Mucosa of rectum (tissue), 2 donors: ENCODE results near the gene DHFR2.

Experiments used
- H3K27ac ChIP-seq, 2 donors: one replicate each; pipeline ENCODE4 v1.7.0; 2013; ENCODE audit warnings: inconsistent platforms in 2 of 2, low read depth in 2 of 2, low read length in 2 of 2
- H3K27me3 ChIP-seq, 2 donors: one replicate each; pipeline ENCODE4 v1.7.0; 2013; ENCODE audit warnings: low read length in 2 of 2; ENCODE audit not compliant: control insufficient read depth in 2 of 2, insufficient read depth in 2 of 2
- H3K36me3 ChIP-seq, 2 donors: one replicate each; pipeline ENCODE4 v1.7.0; 2013; ENCODE audit warnings: low read length in 2 of 2; ENCODE audit not compliant: control insufficient read depth in 2 of 2, insufficient read depth in 2 of 2
- H3K4me1 ChIP-seq, 2 donors: one replicate each; pipeline ENCODE4 v1.7.0; 2013; ENCODE audit warnings: low read length in 2 of 2, mild to moderate bottlenecking in 1 of 2; ENCODE audit not compliant: control insufficient read depth in 2 of 2, insufficient read depth in 2 of 2
- H3K4me3 ChIP-seq, 2 donors: one replicate each; pipeline ENCODE4 v1.7.0; 2013; ENCODE audit warnings: low read length in 2 of 2
- H3K9ac ChIP-seq, 2 donors: one replicate each; pipeline ENCODE4 v1.7.0; 2013; ENCODE audit warnings: low read length in 2 of 2, low read depth in 1 of 2, mild to moderate bottlenecking in 1 of 2
- H3K9me3 ChIP-seq, 2 donors: one replicate each; pipeline ENCODE4 v1.7.0; 2013; ENCODE audit warnings: low read length in 2 of 2; ENCODE audit not compliant: control insufficient read depth in 2 of 2
- donor health status: healthy.
- donor health status: Normal muscosa, but diverticular disease.

Gene DHFR2

DNA sequence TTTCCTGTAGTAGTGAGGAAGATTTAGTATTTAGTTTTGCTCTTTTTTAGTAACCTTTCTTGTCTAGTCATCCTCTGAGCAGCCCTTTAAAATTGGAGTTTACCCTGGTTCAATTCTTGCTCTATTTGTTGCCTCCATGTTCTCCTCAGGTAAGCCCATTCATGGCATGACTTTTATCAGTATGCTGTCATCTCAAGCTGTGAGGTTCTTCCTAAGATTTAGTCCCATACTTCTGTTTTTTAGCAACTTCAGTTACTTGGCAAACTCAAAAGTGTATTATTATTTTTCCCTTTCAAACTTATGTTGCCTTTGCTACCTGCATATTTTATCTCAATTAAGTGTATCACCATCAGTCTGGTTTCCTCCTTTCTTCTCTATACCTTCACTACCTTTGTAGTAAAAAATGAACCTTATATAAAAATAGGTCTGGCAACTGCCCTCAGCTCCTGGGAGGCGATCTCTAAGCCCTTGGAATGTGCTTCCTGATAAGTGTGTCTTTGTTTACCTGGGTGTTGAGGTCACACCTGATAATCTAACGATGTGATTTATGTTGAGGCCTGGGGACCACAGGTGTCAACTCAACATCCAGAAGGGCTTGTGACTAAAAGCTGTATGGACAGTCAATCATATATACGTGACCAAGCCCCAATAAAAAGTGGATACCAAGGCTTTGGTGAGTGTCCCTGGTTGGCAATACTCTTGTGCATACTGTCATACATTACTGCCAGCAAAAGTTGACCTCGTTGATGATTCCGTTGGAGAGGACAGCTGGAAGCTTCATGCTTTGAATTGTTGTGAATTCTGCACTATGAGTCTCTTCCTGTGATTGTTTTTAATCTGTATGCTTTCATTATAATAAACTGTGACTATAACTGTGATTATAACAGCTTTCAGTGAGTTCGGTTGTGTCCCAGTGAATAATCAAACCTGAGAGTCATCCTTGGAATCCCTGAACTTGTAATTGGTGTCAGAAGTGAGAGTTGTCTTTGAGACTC lies 4.1 kb upstream of the DHFR2 start:
- Histone ChIP-seq H3K27ac (no peak overlapping the region), H3K4me3 (no peak overlapping the region)

DNA sequence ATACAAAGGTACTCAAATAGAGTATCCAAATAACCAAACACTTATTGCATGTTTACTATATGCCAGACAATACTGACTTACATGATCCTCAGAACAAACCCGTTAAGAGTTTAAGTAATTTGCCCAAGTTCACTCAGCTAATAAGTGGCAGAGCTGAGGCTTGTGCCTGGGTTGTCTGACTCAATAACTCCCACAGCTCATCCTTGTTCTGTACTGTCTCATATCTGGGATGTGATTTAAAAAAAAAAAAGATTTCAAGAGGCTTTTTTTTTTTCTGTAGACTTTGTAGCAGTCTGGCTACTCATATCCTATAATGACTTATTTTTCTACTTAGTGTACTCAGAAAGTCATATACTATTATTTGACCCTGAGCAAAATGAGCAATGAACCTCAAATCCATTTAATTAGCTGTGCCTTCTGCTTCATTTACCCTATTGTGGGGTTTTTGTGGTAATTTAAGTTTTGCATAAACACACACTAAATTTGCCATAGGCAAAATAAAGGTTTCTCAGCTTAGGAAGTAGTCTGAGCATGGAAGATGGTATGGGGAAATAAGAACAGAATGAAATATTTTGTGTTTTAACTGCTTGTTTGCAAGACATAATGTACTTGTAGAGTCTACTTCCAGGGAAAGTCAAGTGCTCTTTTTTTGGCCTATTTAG lies 3.2 kb upstream of the DHFR2 start:
- Histone ChIP-seq H3K4me1 (peaks cover 11 to 25% of the 10 kb centered on the region in 2 donors), H3K36me3 (peaks cover 14 to 22% of the 10 kb centered on the region in 2 donors), H3K9me3 (no peaks in the 10 kb centered on the region), H3K27ac (no peak overlapping the region), H3K4me3 (no peak overlapping the region), H3K9ac (no peak overlapping the region), H3K27me3 (no peaks in the 10 kb centered on the region)

More for the DNA sequence above, 4.1 kb upstream of the DHFR2 start:
- H3K9me3 ChIP-seq = no peaks in the 10 kb centered on the region
- no peak overlapping the region for H3K9ac ChIP-seq
- no peaks in the 10 kb centered on the region for H3K27me3 ChIP-seq
- peaks cover 10 to 25% of the 10 kb centered on the region in 2 donors for H3K4me1 ChIP-seq
- H3K36me3 ChIP-seq = peaks cover 19 to 24% of the 10 kb centered on the region in 2 donors

DNA sequence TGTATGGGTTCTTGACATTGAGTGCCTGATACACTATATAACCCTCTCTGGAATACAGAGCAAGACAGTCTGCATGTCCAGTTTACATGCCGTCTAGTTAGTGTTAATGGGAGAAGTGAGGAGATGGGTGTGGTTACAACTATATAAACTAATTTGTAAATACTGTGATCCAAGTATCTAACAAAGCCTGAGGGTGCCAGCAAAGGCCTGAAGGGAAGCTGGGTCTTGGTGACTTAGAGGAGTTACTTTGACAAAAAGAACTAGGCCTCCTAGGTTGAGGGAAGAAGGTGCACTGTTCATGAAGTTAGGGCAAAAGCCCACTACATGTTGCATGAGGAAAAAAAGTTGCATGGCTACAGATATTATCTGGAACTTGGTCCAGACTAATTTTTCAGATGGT lies 2.4 kb upstream of the DHFR2 start:
- H3K36me3 ChIP-seq = peaks cover 11 to 22% of the 10 kb centered on the region in 2 donors
- H3K27me3 ChIP-seq = no peaks in the 10 kb centered on the region
- H3K9ac ChIP-seq = no peak overlapping the region
- no peaks in the 10 kb centered on the region for H3K9me3 ChIP-seq
- H3K27ac ChIP-seq = no peak overlapping the region
- peaks cover 11 to 25% of the 10 kb centered on the region in 2 donors for H3K4me1 ChIP-seq
- no peak overlapping the region for H3K4me3 ChIP-seq

DNA sequence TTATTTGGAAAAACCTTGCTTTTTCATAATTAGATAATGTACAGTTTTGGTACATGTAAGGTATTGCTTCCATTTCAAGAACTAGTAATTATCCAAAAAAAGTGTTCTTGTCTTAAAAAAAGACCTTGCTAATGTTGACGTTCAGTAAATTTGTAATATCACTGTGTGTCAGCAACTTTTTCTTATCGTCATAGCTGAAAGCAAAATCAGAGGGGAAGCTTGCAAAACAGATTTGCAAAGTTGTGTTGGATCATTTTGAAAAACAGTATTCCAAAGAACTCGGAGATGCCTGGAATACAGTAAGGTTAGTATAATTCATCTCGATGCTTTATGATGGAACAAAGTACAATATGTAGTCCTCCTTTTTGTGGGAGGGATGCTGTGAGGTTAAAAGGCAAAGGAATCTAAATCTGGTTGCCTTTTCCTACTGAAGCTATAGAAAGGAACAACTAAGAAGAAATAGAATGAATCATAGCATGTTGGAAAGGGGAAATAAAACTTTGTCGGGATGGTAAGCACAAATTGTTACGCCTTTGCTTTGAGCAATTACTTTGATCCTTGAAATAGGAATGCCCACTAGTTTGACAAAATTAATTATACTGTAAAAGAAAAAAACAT lies 1.6 kb upstream of the DHFR2 start:
- Histone ChIP-seq H3K27ac (peak overlapping the region in 1 of 2 donors; percentile 2), H3K4me3 (peak overlapping the region; percentile 85 to 96), H3K36me3 (peaks cover 11 to 25% of the 10 kb centered on the region in 2 donors), H3K27me3 (no peaks in the 10 kb centered on the region), H3K4me1 (peaks cover 11 to 25% of the 10 kb centered on the region in 2 donors), H3K9ac (no peak overlapping the region), H3K9me3 (no peaks in the 10 kb centered on the region)

DNA sequence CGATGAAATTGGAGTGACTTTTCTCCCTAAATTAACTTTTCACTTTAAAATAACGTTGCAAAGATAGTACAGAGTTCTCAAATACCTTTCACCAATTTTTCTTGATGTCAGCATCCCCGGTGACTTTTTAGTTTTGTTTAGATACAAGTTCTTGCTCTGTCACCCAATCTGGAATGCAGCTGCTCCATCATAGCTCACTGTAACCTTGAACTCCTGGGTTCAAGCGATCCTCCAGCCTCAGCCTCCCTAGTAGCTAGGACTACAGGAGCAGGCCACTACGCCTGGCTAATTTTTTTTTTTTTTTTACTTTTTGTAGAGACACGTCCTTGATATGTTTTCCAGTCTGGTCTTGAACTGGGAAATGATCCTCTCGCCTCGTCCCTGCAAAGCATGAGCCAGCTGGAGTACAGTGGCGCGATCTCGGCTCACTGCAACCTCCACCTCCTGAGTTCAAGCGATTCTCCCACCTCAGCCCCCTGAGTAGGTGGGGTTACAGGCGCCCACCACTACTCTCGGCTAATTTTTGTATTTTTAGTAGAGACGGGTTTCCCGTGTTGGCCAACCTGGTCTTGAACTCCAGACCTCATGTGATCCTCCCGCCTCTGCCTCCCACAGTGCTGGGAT lies 892 bp upstream of the DHFR2 start:
- Histone ChIP-seq H3K27me3 (no peaks in the 10 kb centered on the region), H3K27ac (peak overlapping the region; percentile 90 to 95), H3K4me3 (peak overlapping the region; percentile 85 to 96), H3K36me3 (peaks cover 11 to 25% of the 10 kb centered on the region in 2 donors), H3K9me3 (no peaks in the 10 kb centered on the region), H3K9ac (peak overlapping the region; percentile 78 to 92), H3K4me1 (peaks cover 11 to 21% of the 10 kb centered on the region in 2 donors)

DNA sequence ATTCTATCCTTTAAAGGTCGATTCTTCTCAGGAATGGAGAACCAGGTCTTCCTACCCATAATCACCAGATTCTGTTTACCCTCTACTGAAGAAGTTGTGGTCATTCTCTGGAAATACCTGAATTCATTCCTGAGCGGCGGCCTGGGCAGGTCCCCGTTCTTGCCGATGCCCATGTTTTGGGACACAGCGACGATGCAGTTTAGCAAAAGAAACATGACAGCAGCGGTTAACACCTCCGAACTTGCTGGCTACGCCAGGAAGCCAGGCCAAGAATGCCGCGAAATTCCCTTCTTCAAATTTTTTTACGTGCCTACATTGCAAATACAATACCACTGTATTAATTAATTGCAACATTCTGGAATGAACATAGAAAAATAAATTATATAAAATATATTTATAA lies 1.4 kb downstream of the DHFR2 start:
- H3K4me3 ChIP-seq = no peak overlapping the region
- H3K36me3 ChIP-seq = peaks cover 0 to 6% of the 10 kb centered on the region in 2 donors
- H3K9ac ChIP-seq = no peak overlapping the region
- no peaks in the 10 kb centered on the region for H3K9me3 ChIP-seq
- H3K27ac ChIP-seq = no peak overlapping the region
- H3K27me3 ChIP-seq = no peaks in the 10 kb centered on the region
- H3K4me1 ChIP-seq = peaks cover 11 to 21% of the 10 kb centered on the region in 2 donors

DNA sequence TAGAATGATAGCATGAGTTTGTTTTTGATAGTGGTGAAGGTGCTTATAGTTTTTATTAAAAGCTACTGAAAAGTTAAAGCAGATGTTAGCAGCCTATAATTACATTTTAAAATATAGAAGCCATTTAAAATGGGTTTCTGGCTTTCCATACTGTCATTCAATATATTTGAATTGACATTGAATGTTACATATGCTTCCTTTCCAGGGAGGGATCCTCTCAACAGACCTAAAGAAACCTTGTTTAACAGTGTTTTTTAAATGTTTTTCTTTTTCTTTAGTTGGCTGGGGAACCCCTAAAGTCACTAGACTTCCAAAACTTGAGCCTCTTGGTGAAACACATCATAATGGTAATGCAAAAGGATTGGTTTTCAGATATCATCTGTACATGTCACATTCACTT lies 12.2 kb downstream of the DHFR2 start:
- H3K36me3 ChIP-seq = peaks cover 0 to 3% of the 10 kb centered on the region in 2 donors
- no peak overlapping the region for H3K27ac ChIP-seq
- no peak overlapping the region for H3K4me3 ChIP-seq
- H3K4me1 ChIP-seq = no peaks in the 10 kb centered on the region
- H3K27me3 ChIP-seq = no peaks in the 10 kb centered on the region
- no peak overlapping the region for H3K9ac ChIP-seq
- no peaks in the 10 kb centered on the region for H3K9me3 ChIP-seq

DNA sequence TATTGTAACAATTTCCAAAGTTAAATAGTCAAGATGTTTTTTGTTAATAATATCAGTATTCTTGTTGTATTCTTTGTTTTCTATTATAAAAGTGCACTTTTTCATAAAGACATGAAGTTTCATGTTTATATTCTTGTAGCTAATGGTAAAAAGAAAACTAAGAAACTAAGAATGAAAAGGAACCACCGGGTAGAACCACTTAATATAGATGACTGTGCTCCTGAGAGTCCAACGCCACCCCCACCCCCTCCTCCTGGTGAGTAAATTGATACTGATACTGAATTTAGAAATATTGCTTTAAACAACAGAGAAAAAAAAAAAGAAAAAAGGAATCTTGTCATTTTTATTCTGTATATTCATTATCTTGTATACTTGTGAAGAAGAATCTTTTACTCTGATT lies 13.4 kb downstream of the DHFR2 start:
- H3K27me3 ChIP-seq = no peaks in the 10 kb centered on the region
- no peak overlapping the region for H3K4me3 ChIP-seq
- no peaks in the 10 kb centered on the region for H3K9me3 ChIP-seq
- H3K27ac ChIP-seq = no peak overlapping the region
- H3K36me3 ChIP-seq = peaks cover 0 to 3% of the 10 kb centered on the region in 2 donors
- H3K9ac ChIP-seq = no peak overlapping the region
- H3K4me1 ChIP-seq = no peaks in the 10 kb centered on the region

DNA sequence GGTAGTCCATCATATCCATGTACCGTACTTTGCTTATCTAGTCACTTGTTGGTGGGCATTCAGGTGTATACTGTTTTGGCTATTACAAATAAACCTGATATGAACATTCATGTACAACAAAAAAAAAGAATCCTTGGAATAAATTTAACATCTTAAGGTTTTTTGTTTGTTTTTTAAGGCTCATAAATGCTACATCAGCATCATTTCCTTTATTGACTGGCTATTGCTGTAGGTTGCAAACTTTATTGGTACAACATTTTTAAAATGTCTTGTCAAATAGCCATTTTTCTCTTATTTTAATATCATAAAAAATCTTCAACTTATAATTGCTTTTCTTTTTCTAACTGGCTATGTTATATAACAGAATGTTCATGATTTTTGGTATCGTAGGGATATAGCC lies 16.2 kb downstream of the DHFR2 start:
- H3K4me1 ChIP-seq = no peaks in the 10 kb centered on the region
- no peak overlapping the region for H3K4me3 ChIP-seq
- H3K27ac ChIP-seq = no peak overlapping the region
- no peak overlapping the region for H3K9ac ChIP-seq
- H3K36me3 ChIP-seq = no peaks in the 10 kb centered on the region
- H3K27me3 ChIP-seq = no peaks in the 10 kb centered on the region
- H3K9me3 ChIP-seq = no peaks in the 10 kb centered on the region
